IMR-90 (cell line): Measurements from ENCODE around the gene NEMF. TPM values are rescaled to one million over a fixed set of nuclear protein-coding genes. Genes with fewer than 3 reads are reported as not detected.

Source experiments
- BHLHE40 ChIP-seq: fragments of 150-350 bp; IDR thresholded peaks from 2 replicates; pipeline ENCODE4 v1.6.1; 2016; ENCODE audit warnings: mild to moderate bottlenecking, low read depth, low read length
- CEBPB ChIP-seq: IDR thresholded peaks from 2 replicates; pipeline ENCODE4 v1.6.1; 2012; ENCODE audit warnings: low read depth, low read length, improper control_type of control experiment
- MAFK ChIP-seq: IDR thresholded peaks from 2 replicates; pipeline ENCODE4 v1.6.1; 2012; ENCODE audit warnings: low read depth, low read length, improper control_type of control experiment
- MAZ ChIP-seq: IDR thresholded peaks from 2 replicates; pipeline ENCODE4 v1.6.1; 2012; ENCODE audit warnings: low read depth, mild to moderate bottlenecking, low read length, improper control_type of control experiment, moderate library complexity, borderline replicate concordance
- MXI1 ChIP-seq: IDR thresholded peaks from 2 replicates; pipeline ENCODE4 v1.6.1; 2012; ENCODE audit warnings: low read depth, mild to moderate bottlenecking, low read length, moderate library complexity, borderline replicate concordance
- NFE2L2 ChIP-seq: fragments of 150-350 bp; IDR thresholded peaks from 2 replicates; pipeline ENCODE4 v1.6.1; 2016; ENCODE audit warnings: low read depth, mild to moderate bottlenecking, low read length
- RAD21 ChIP-seq: IDR thresholded peaks from 2 replicates; pipeline ENCODE4 v1.6.1; 2012; ENCODE audit warnings: low read length, improper control_type of control experiment
- RCOR1 ChIP-seq: IDR thresholded peaks from 2 replicates; pipeline ENCODE4 v1.6.1; 2012; ENCODE audit warnings: mild to moderate bottlenecking, low read length, improper control_type of control experiment; ENCODE audit not compliant: insufficient replicate concordance
- polyA plus RNA-seq, 3 experiments: library from polyadenylated mRNA; depleted of rRNA; stranded (reverse); fragments of >200 nt; gene quantifications; 2 replicates each; pipeline ENCODE4 v1.2.3, GENCODE V29; 2012; ENCODE audit warnings: low replicate concordance in 1 of 3
- total RNA-seq: library from RNA; depleted of rRNA; stranded (reverse); fragments of >200 nt; gene quantifications from 2 replicates; pipeline ENCODE4 v1.2.3, GENCODE V29; 2012
- TF ChIP-seq, protein P1 (sequence below): conservative IDR thresholded peaks from 2 replicates; pipeline ENCODE4 v1.5.1; 2012; ENCODE audit warnings: mild to moderate bottlenecking, low read depth, low read length, improper control_type of control experiment

The NEMF gene
- total and polyA plus RNA-seq, 2 of the 4 experiments (the other 2 are of a cell fraction): 19.5 to 30.5 TPM

DNA sequence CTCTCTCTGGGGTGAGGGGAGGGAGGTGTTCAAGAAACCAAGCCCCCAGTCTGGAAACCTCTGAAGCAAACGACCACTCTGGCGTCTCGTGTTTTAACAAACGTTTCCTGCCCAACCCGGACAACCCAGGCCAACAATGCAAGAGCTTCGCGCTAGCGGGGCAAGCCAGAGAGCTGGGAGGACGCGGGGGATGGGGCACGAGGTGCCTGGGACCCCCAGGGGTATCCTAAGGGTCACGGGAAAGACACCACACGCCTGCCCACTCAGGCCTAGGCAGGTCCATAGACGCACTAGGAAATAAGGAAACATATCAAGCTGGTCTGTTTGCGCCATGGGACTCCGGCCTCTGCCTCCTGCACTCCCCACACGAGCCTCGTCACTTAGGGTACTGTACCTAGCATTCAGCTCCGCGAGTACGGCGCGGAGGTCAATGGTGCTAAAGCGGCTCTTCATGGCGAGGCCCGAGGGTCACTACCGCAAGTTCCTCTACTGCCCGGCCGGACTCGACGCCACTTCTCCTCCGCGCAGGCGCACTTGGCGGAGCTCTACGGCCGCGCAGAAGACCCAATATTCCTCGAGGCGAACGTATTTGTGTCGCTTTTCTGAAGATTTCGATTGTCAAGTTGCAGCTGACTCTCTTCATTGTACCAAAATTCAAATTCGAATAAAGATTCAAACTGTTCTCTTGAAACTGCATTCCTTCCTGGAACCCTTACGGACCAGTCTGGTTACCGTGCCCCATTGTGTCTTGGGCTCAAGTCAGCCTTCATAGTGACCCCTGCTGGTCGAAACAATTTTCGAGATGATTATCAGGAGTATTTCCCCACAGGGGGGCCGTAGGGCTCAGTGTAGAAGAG is at the start of gene NEMF (continued):
- TF ChIP-seq, protein P1, sequence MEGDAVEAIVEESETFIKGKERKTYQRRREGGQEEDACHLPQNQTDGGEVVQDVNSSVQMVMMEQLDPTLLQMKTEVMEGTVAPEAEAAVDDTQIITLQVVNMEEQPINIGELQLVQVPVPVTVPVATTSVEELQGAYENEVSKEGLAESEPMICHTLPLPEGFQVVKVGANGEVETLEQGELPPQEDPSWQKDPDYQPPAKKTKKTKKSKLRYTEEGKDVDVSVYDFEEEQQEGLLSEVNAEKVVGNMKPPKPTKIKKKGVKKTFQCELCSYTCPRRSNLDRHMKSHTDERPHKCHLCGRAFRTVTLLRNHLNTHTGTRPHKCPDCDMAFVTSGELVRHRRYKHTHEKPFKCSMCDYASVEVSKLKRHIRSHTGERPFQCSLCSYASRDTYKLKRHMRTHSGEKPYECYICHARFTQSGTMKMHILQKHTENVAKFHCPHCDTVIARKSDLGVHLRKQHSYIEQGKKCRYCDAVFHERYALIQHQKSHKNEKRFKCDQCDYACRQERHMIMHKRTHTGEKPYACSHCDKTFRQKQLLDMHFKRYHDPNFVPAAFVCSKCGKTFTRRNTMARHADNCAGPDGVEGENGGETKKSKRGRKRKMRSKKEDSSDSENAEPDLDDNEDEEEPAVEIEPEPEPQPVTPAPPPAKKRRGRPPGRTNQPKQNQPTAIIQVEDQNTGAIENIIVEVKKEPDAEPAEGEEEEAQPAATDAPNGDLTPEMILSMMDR: peak; percentile 75
- TF ChIP-seq NFE2L2: no peak
- TF ChIP-seq MAFK: no peak
- no peak for TF ChIP-seq MXI1
- peak; percentile 32 for TF ChIP-seq RAD21
- TF ChIP-seq BHLHE40: 0 out of 2 replicates have a peak, but pooled peaks have one; percentile 2
- TF ChIP-seq CEBPB: peak; percentile 64; the same call in 1 of the 2 replicates
- TF ChIP-seq MAZ: peak; percentile 11; the same call in 1 of the 2 replicates
- no peak for TF ChIP-seq RCOR1
